ENCODE results near the gene CNST.
"Not testable (repeated sequence)": the region's sequence is repeated elsewhere in the genome, so short reads cannot be mapped to it uniquely, and the experiment has no call there.

CNST gene

DNA sequence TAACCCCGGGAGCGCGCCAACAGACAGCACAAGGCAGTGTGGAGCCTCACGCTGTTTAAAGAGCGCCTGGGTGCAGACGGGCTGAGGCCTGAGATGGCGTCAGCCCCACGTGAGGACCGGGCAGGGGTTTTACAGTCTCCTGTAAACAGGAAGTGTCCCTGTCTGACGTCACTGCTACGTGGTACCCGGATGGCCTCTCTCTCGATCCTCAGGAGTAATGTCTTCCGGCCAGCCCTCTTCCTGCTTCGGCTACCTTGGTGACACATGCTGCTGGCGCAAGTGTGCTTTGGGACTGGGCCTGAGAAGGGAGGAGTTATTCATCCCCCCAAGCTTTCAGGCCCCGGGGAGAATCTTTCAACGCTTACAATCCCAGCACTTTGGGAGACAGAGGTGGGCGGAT, 41.2 kb downstream of the CNST start:
- no peak for DNase-seq (ENCODE audit: low read depth, low spot score)
- no peak overlapping the region for H3K4me3 ChIP-seq (ENCODE audit: low read length)

DNA sequence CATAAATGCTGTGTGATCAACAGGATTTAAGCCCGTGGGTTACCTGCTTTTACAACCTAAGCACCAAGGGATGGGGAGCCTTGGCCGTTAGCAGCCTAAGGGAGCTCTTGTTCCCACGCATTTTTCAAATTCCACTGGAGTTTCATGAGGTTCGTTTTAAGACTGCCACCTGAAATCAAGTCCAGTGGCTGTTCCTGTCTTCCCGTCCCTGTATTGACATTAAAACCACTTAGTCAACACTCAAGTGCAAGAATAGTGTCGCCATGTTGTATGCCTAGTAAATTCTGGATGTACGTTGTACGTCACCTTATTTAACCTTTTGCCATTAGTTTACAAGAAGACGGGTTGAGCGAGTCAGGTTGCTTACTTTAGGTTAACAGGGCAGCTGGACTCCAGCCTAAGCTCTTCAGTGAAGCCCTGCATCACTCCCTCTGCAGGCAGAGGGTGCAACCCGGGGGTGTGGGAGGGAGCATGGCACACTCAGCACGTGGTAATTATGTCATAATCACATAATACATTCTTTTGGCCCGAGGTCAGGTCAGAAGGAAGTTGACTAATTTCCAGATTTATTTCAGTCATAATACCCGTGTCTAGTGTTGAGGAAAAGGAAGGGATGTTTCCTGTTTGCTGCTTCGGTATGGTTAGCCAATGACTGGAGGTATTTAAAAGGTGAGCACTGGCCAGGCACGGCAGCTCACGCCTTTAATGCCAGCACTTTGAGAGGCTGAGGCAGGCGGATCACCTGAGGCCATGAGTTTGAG, 42.5 kb downstream of the CNST start:
- no peak for DNase-seq (ENCODE audit: low read depth, low spot score)
- H3K4me3 ChIP-seq (ENCODE audit: low read length): no peak overlapping the region

DNA sequence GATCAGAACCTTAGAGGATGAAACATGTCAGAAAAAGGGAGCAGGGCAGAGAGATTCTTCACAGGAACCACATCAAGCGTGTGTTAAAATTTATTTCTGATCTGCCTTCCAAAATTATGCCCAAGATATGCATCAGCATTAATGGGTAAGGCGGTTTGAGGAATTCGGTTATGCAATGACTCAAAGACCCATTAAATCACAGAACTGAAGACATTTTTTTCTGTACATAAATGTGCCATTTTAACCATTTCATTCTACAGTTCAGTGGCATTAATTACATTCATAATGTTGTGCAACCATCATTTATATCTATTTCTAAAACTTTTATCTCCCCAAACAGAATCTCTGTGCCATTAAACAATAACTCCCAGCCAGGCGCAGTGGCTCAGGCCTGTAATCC, 43.4 kb downstream of the CNST start:
- DNase-seq (ENCODE audit: low read depth, low spot score): no peak
- H3K4me3 ChIP-seq (ENCODE audit: low read length): no peak overlapping the region

DNA sequence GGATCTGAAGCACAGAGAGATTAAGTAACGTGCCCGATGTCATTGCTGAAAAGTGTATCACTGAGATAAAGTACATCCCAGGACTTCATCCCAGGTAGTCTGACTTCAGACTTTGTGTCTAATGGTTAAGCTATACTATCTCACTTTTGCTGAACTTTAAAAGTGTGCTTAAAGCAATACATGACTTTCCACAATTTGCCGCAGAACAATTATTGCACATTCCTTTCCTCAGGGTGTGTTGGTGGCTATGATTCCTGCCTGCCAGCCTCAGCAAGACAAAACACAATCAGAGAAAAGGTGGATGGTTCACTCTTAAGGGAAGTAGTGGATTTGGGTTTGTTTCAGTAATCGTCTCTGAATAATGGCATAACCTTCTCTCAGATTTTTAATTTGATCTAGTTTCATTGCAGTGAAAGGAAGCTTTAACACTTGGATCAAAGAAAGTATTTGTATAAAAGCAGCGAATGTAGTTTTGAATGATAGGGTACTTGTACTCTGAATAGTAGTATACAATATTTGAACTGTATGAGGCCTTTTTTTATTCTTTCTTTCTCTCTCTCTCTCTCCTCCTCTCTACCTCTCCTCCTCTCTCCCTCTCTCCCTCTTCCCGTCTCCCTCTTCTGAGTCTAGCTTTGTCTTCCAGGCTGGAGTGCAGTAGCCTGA, 47.0 kb downstream of the CNST start:
- no peak for DNase-seq (ENCODE audit: low read depth, low spot score)
- H3K4me3 ChIP-seq (ENCODE audit: low read length): no peak overlapping the region

DNA sequence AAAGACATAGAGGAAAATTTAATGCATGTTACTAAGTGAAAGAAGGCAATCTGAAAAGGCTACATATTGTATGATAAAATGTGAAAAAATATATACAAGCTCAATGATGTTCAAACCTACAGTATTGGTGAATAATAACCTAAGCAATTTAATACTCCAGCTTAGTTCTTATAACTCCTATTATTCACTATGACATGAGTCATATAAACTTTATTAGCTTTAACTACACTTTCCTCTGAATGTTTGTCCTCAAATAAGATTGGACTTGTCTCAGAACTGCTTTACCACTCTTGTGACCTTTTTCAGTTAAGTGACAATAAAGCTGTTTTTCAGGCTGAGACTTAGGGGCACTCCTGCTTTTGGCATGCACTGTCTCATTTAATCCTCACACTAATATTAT, 50.9 kb downstream of the CNST start:
- H3K4me3 ChIP-seq (ENCODE audit: low read length): no peak overlapping the region
- no peak for DNase-seq (ENCODE audit: low read depth, low spot score)

DNA sequence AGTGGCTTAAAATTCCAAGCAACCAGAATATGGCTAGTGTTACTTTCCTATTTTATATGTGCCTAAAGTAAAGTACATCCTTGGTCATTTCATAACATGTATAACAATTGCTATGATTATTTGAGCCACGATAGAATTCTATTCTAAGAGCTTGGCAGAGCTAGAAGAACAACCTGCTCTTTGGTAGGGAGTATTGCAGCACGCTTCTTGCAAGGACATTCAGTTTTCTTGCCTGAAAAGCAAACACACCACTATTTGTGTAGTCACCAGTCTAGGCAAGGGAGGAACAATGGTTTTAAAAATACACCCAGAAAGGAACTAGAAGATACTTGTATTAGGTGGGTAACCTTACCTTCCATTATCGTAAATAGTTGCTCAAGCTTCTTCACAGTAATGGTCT, 51.5 kb downstream of the CNST start:
- no peak overlapping the region for H3K4me3 ChIP-seq (ENCODE audit: low read length)

DNA sequence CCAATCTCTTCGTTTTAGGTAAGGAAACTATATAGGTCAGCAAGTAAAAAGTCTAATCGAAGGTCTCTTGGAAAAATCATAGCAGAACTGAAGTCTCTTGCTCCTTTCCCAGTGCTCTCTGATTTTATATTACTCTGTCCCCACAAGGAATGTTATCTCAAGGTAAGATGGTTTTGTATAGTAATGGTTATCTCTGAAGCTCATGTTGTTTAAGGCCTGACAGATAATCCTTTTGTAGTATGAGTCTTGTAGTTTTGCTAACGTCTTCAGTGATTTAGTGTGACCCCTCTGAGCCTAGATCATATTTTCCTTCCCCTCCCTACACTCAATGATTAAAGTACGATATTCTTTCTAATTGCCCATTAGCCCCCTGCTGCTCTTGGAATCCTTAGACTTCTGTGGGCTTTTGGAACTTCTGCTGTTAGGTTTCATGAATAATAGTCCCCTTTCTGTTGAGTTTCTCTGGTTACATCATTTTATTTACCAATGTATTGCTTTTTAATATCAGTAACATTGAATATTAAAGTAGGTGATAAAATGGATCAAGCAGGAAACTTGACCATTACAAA, 52.1 kb downstream of the CNST start:
- no peak overlapping the region for H3K4me3 ChIP-seq (ENCODE audit: low read length)
- DNase-seq (ENCODE audit: low read depth, low spot score): no peak

More for the DNA sequence above, 51.5 kb downstream of the CNST start:
- no peak for DNase-seq (ENCODE audit: low read depth, low spot score)

DNA sequence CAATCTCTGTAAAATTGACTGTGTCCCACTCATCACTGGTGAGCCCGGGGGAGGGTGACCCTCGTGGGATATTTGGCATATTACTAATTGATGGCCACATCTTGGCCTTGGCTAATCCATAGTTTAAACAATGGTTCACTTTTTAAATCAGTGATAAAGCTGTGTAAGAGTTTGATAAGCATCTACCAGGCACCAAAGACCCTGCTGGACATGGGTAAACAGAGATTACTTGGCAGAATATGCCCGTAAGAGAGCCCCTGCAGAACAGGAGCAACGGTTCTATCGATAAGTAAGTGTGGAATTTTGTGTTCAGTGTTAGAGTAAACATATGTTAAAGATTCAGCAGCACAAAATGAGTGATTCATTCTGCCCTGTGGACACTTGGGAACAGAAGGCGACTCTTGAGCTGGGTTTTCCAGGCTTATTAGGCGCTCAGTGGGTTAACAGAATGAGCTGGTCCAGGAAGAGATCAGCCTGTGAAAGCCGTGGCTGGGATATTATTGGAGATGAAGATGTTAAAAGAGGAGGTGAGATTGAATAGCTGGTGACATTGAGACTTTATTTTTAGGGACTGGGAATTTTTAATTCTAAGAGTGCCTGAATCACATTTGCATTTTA, 55.9 kb downstream of the CNST start:
- H3K4me3 ChIP-seq (ENCODE audit: low read length): no peak overlapping the region
- DNase-seq (ENCODE audit: low read depth, low spot score): no peak

DNA sequence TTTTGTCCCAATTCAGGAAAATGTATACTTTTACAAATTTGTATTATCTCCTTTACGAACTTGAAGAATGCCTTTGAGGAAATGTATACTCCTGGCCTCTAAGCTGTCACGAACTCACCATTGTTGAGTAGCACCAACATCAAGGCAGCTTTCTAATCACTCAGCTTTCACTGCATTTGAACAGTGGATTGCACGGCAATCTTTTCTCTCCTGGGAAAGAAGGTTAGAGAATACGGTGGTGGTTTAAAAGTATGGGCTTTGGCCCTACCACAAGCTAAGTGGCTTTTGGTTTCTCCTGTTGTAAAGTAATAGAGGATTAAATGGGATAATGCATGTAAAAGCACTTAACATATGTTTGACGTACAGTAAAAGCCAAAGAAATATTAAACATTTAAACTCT, 57.8 kb downstream of the CNST start:
- H3K4me3 ChIP-seq (ENCODE audit: low read length): no peak overlapping the region
- no peak for DNase-seq (ENCODE audit: low read depth, low spot score)

DNA sequence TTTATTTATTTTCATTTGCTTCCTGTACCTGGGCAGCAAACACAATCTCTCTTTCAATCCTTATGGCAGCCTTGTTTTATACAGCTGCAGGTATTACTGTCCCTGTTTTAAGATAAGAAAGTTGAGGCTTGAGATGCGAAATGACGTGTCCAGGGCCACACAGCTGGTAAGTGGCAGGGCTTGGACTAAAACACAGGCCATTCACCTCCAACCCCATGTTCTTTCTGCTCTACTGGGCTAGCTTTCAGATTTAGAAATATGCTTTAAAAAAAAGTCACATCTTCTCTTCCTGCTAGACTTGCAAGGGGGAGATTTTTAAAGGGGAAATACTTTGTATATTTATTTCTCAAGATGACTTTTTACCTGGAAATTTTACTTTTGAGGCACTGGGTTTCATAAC, 62.8 kb downstream of the CNST start:
- H3K4me3 ChIP-seq (ENCODE audit: low read length): no peak overlapping the region

DNA sequence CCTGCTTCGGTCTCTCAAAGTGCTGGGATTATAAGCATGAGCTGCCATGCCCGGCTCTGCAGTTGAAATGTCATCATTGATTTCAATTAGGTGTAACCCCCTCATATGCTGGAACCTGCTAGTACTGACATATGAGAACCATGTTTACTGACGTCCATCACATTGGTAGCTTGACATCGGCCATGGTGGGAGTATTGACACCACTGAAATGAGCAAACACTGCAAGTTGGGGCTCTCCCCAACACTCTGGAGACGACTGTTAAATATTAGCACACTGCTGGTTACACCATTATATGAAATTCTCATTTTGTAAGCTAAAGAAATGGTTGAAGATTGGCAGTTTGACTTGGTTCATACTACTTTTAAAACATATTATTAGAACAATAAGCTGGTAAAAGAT, 63.7 kb downstream of the CNST start:
- no peak for DNase-seq (ENCODE audit: low read depth, low spot score)
- no peak overlapping the region for H3K4me3 ChIP-seq (ENCODE audit: low read length)

More for the DNA sequence above, 62.8 kb downstream of the CNST start:
- no peak for DNase-seq (ENCODE audit: low read depth, low spot score)

DNA sequence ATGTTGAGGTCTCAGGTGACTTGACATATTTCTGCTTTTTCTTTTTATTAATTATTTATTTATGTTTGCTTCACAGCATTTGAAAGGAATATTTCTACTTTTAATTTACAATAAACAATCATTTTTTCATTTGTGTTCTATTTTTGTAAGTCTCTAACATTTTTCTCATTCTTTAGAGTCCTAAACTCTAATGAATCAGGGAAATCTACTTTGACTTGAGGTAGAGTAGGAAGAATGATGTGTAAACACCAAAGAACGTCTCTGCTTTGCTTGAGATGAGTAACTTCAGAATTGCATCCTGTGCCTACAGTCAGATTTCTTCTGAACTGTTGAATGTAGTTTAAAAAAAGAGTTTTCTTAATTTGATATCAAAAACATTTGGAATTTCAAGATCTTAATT, 65.2 kb downstream of the CNST start:
- H3K4me3 ChIP-seq (ENCODE audit: low read length): no peak overlapping the region
- no peak for DNase-seq (ENCODE audit: low read depth, low spot score)

DNA sequence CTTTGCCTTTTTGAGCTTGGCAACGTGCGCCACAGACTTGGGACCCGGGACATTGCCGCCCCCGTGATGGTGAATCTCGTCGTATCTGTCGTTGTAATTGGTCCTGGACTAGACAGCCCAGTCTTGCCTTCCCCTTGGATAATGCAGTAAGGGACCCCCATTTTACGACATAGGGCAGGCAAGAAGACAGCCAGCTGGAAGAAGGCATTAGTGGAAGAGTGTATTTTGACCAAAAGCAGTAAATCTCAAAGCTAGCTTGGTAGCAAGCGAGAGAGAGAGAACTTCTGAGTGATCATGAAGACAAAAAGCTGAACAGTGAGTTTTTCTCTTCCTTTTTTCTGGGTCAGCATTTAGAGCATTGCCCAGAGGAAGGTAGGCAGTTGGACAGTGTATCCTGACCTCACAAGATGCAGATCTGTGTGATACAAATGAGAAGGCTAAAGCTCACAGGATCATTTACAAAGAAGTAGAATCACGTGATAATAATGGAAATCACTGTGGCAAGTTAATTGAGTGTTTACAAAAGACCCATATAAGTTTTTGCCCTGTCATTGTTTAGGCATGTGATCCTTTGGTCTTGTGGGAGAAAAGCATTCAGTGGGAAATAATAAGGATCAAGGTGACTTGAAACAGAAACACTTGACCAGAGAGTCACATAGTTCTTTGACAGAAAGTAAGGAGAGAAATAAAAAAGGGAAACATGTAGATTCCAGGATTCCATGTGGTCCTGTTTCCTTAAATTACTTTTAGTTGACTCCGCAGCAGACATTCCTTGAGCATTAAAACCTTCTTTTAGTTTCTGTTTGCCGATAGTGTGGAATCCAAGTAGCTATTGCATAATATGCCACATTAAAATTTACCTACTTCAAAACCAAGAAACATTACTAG, 66.3 kb downstream of the CNST start:
- no peak overlapping the region for H3K4me3 ChIP-seq (ENCODE audit: low read length)
- DNase-seq (ENCODE audit: low read depth, low spot score): no peak

DNA sequence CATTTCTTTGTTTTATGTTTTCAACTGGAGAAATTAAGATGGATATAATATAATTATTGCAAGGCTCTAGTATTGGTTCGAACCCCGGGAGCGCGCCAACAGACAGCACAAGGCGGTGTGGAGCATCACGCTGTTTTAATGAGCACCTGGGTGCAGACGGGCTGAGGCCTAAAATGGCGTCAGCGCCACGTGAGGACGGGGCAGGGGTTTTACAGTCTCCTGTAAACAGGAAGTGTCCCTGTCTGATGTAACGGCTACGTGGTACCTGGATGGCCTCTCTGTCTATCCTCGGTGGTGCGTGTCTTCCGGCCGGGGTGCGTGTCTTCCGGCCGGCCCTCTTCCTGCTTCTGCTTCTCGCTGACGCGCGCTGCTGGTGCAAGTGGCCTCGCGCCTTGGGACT, 68.4 kb downstream of the CNST start:
- DNase-seq (ENCODE audit: low read depth, low spot score); H3K4me3 ChIP-seq (ENCODE audit: low read length): not testable (repeated sequence)

DNA sequence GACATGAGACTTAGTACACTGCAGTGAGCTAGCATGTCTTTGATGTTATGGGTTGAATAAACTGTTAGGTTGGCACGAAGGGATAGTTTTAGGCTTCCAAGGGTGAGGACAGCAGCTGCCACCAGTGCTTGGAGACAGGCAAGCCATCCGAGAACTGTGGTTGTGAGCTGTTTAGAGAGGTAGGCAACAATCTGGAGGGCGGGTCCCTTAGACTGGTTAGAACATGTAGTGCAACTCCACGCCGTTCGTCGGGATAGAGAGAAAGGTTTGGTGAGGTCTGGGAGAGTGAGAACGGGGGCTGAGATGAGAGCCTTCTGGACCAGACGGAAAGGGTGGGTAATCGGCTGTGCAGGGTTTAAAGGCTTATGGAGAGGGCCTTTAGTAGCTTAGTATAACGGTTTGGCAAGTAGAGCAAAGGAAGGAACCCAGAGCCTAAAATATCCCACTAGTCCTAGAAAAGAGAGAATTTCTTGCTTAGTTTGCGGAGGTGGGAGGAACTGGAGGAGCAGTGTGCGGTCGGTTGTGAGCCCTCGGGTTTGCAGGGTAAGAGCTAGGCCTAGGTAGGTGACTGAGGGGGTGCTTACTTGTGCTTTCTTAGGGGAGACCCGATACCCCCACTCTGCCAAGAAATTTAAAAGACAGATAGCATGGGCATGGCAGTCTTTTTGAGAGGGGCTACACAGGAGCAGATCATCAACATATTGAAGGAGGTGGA, 72.8 kb downstream of the CNST start:
- H3K4me3 ChIP-seq (ENCODE audit: low read length): no peak overlapping the region

DNA sequence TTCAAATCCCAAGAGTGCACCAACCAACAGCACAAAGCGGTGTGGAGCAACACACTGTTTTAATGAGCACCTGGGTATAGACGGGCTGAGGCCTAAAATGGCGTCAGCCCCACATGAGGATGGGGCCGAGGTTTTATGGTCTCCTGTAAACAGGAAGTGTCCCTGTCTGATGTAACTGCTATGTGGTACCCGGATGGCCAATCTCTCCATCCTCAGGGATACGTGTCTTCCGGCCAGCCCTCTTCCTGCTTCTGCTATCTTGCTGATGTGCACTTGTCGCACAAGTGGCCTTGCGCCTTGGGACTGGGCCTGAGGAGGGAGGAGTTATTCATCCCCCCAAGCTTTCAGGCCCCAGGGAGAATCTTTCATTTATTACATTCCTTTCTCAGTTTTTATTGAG, 73.5 kb downstream of the CNST start:
- no peak overlapping the region for H3K4me3 ChIP-seq (ENCODE audit: low read length)
- DNase-seq (ENCODE audit: low read depth, low spot score): no peak

More for the DNA sequence above, 72.8 kb downstream of the CNST start:
- no peak for DNase-seq (ENCODE audit: low read depth, low spot score)

DNA sequence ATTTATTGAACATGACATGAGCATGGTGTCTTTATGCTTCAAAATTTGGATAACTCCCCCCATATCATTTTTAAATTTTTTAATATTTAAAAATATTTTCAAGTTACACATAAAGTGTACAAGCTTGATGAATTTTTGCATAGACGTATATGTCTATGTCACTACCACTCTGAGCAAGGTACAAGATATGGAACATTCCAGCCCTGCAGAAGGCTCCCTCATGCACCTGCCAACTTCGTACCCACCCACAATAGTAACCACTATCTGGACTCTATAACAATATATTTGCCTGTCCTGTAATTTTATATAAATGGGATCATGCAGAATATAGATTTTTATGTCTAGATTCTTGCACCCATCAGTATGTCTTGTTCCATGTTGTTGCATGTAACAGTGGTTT, 74.5 kb downstream of the CNST start:
- no peak for DNase-seq (ENCODE audit: low read depth, low spot score)
- no peak overlapping the region for H3K4me3 ChIP-seq (ENCODE audit: low read length)

DNA sequence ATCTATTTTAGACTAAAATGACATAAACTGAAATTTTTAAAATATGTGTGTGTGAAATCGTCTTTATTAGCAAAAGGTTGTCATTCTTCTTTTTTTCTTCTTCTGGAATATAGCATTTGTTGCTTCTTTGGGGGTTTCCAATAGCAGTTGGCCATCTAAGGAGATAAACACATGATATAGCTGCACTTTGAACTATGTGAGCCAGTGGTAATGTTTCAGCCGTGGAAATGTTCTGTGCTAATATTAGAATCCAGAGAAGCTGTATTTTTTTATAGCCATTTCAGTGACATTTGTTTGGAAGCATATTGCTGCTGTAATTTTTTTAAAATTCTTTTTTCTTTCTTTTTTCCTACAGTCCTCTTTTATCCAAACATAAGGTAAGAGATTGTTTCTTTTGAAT, 75.1 kb downstream of the CNST start:
- DNase-seq (ENCODE audit: low read depth, low spot score): no peak

DNA sequence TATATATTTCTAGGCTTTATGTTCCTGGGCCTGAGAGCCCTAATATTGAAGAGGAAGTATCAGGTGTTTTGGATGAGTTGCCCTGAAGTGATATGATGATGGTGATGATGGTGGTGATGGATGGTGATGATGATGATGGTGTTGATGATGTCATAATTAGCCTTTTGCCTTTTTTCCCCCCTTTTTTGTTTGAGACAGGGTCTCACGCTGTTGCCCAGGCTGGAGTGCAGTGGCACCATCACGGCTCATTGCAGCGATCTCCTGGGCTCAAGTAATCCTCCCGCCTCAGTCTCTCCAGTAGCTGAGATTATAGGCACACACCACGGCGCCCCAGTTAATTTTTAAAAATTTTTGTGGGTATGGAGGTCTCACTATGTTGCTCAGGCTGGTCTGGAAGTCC, 76.5 kb downstream of the CNST start:
- H3K4me3 ChIP-seq (ENCODE audit: low read length): no peak overlapping the region
- DNase-seq (ENCODE audit: low read depth, low spot score): no peak

More for the DNA sequence above, 75.1 kb downstream of the CNST start:
- no peak overlapping the region for H3K4me3 ChIP-seq (ENCODE audit: low read length)
